A549 (cell line): ENCODE data around the gene IQSEC3. TPM values are rescaled to one million over a fixed set of nuclear protein-coding genes. Genes with fewer than 3 reads are reported as not detected.
"Not testable (repeated sequence)": the region's sequence is repeated elsewhere in the genome, so short reads cannot be mapped to it uniquely, and the experiment has no call there.

ENCODE experiments used
- ATAC-seq, 2 experiments: fragments of 200-7000 bp in 1 of 2; fragments of >200 bp in 1 of 2; cut with Nextera tagmentation in 1 of 2; cut with Tn5 transposase in 1 of 2; 3 replicates each; pipeline versions ENCODE4 v1.8.0 to v1.9.1; 2018 to 2020; ENCODE audit warnings: mild to moderate bottlenecking in 1 of 2, moderate library complexity in 1 of 2
- CTCF ChIA-PET: fragments of 300-600 bp; sonication (Branson Sonifier 250); formaldehyde crosslinking; extraction: SDS; loops from one replicate; lab custom pipeline; 2021; ENCODE audit warnings: antibody characterized with exemption, inconsistent platforms; lab: Yijun Ruan, JAX
- POLR2A ChIA-PET: fragments of 350-600 bp; formaldehyde crosslinking; extraction: SDS; loops from one replicate; lab custom pipeline; 2021; ENCODE audit warnings: antibody characterized with exemption, inconsistent platforms; lab: Yijun Ruan, JAX
- DNase-seq, 2 experiments: peaks; one replicate each; pipeline versions ENCODE4 v3.0.0 to v3.0.0-alpha.2; 2011 to 2016; ENCODE audit warnings: low read depth in 1 of 2, low spot score in 1 of 2
- FAIRE-seq: peaks from 2 replicates; lab custom pipeline; 2011; peaks lifted over from hg19 to GRCh38; lab: Jason Lieb, UNC
- H3K27ac ChIP-seq, 2 experiments: fragments of >200 bp; sonication (Bioruptor Twin); formaldehyde crosslinking; 3 replicates each; pipeline ENCODE4 v1.5.1; 2016 to 2017
- H3K4me1 ChIP-seq: fragments of >200 bp; sonication (Bioruptor Twin); formaldehyde crosslinking; 3 replicates; pipeline ENCODE4 v1.6.1; 2016
- H3K4me2 ChIP-seq: fragments of >200 bp; sonication (Bioruptor Twin); formaldehyde crosslinking; 3 replicates; pipeline ENCODE4 v1.6.1; 2016
- H3K4me3 ChIP-seq: fragments of >200 bp; sonication (Bioruptor Twin); formaldehyde crosslinking; 3 replicates; pipeline ENCODE4 v1.5.1; 2016
- H3K9me3 ChIP-seq: fragments of >200 bp; sonication (Bioruptor Twin); formaldehyde crosslinking; 3 replicates; pipeline ENCODE4 v1.6.1; 2016
- CHD2 ChIP-seq: fragments of 150-350 bp; IDR thresholded peaks from 2 replicates; pipeline ENCODE4 v1.6.1; 2014; ENCODE audit warnings: low read length; ENCODE audit not compliant: partially characterized antibody
- CTCF ChIP-seq: fragments of >200 bp; sonication (Bioruptor Twin); formaldehyde crosslinking; IDR thresholded peaks from 3 replicates; pipeline ENCODE4 v1.5.1; 2016
- E2F6 ChIP-seq: IDR thresholded peaks from 2 replicates; pipeline ENCODE4 v1.6.1; 2012; ENCODE audit warnings: low read depth, borderline replicate concordance
- ELK1 ChIP-seq: fragments of 150-350 bp; IDR thresholded peaks from 2 replicates; pipeline ENCODE4 v1.6.1; 2014; ENCODE audit warnings: low read depth, mild to moderate bottlenecking, low read length
- EP300 ChIP-seq, 2 experiments: fragments of >200 bp; sonication (Bioruptor Twin); formaldehyde crosslinking; IDR thresholded peaks; 2 replicates in 1 of 2; 3 replicates in 1 of 2; pipeline ENCODE4 v1.6.1; 2016 to 2017
- HOXB13 ChIP-seq: fragments of 250-450 bp; sonication (Bioruptor Pico); IDR thresholded peaks from 2 replicates; pipeline ENCODE4 v1.5.0; 2020; ENCODE audit warnings: low read depth, mild to moderate bottlenecking, moderate library complexity
- JUN ChIP-seq, 2 experiments: fragments of >200 bp; sonication (Bioruptor Twin); formaldehyde crosslinking; IDR thresholded peaks; 2 replicates in 1 of 2; 3 replicates in 1 of 2; pipeline ENCODE4 v1.6.1; 2016 to 2017
- MAX ChIP-seq: IDR thresholded peaks from 2 replicates; pipeline ENCODE4 v1.6.1; 2012
- REST ChIP-seq: fragments of 200-600 bp; sonication (generic); IDR thresholded peaks from 2 replicates; pipeline ENCODE4 v1.6.1; 2016; ENCODE audit warnings: antibody characterized with exemption, mild to moderate bottlenecking, moderate library complexity
- RFX5 ChIP-seq: fragments of 450-650 bp; IDR thresholded peaks from 2 replicates; pipeline ENCODE4 v1.7.1; 2014; ENCODE audit warnings: antibody characterized with exemption, mild to moderate bottlenecking, moderate library complexity
- RNF2 ChIP-seq: fragments of 200-600 bp; sonication (generic); IDR thresholded peaks from 2 replicates; pipeline ENCODE4 v1.6.1; 2016; ENCODE audit warnings: low read depth, mild to moderate bottlenecking, antibody characterized with exemption, moderate library complexity, borderline replicate concordance
- TFCP2L1 ChIP-seq: fragments of 250-450 bp; sonication (Bioruptor Pico); IDR thresholded peaks from 2 replicates; pipeline ENCODE4 v1.5.0; 2021; ENCODE audit warnings: mild to moderate bottlenecking
- TP53 ChIP-seq: fragments of 250-450 bp; sonication (Bioruptor Pico); IDR thresholded peaks from 2 replicates; pipeline ENCODE4 v1.5.0; 2021; ENCODE audit warnings: mild to moderate bottlenecking, moderate library complexity
- ZC3H11A ChIP-seq: fragments of 450-650 bp; IDR thresholded peaks from 2 replicates; pipeline ENCODE4 v1.6.1; 2014; ENCODE audit warnings: antibody characterized with exemption, mild to moderate bottlenecking
- ZFP36 ChIP-seq: fragments of 450-650 bp; IDR thresholded peaks from 2 replicates; pipeline ENCODE4 v1.6.1; 2014; ENCODE audit warnings: borderline replicate concordance; ENCODE audit not compliant: partially characterized antibody
- WGBS: methylation state at CpG from one replicate; pipeline ENCODE4 v1.1.6; 2017; ENCODE audit errors: missing lambda C conversion rate; 5-methylcytosine and 5-hydroxymethylcytosine counted together
- polyA plus RNA-seq, 4 experiments: library from polyadenylated mRNA; depleted of rRNA in 3 of 4; stranded (reverse); fragments of >200 nt; fragmentation: RNase III in 1 of 4; extraction: RNeasy Plus Mini Kit Qiagen cat#74134 plus additional on column Dnase treatment in 1 of 4; gene quantifications; 2 replicates in 3 of 4; 3 replicates in 1 of 4; pipeline ENCODE4 v1.2.3, GENCODE V29; 2011 to 2017

The IQSEC3 gene
- polyA plus RNA-seq, 2 of the 4 experiments (the other 2 are of a cell fraction) = not detected

GRCh38 chr12:186006-186625, 119.5 kb downstream of the IQSEC3 start:
- WGBS = 75% methylated on average over 11 of the region's 11 CpGs
- FAIRE-seq = no peak
- POLR2A ChIA-PET = no interaction called here

GRCh38 chr12:187986-188909, 121.7 kb downstream of the IQSEC3 start:
- DNase-seq, H3K4me1 ChIP-seq, FAIRE-seq, H3K9me3 ChIP-seq, POLR2A ChIA-PET: not testable (repeated sequence)
- ATAC-seq = peak; percentile 5 to 21; a peak in 4 of 6 replicates
- Histone ChIP-seq H3K4me2 (peak overlapping the region; percentile 98), H3K4me3 (peak overlapping the region; percentile 56), H3K27ac (peak overlapping the region; percentile 73 to 85; a peak in 5 of 6 replicates)
- 91% methylated on average over 37 of the region's 53 CpGs for WGBS
- CTCF ChIA-PET = interaction anchor here (0.6 to 4.3 kb wide), 20 partner anchors 9 to 103 kb away, joined by 3 to 24 read pairs (median 6); no protein-coding TSS in a partner anchor

More at GRCh38 chr12:186006-186625, 119.5 kb downstream of the IQSEC3 start:
- Histone ChIP-seq H3K4me1 (peaks cover 11% of the 10 kb centered on the region), H3K9me3 (no peaks in the 10 kb centered on the region), H3K4me2 (no peak overlapping the region), H3K27ac (no peak overlapping the region), H3K4me3 (no peak overlapping the region)
- TF ChIP-seq JUN (IDR thresholded peaks at IDR 0.05) (no peak), ELK1 (no peak), REST (no peak), TP53 (CRISPR knock-in tag) (no peak), TFCP2L1 (CRISPR knock-in tag) (no peak), EP300 (IDR thresholded peaks at IDR 0.05) (no peak), CTCF (no peak), HOXB13 (CRISPR knock-in tag) (no peak), ZC3H11A (no peak), ZFP36 (no peak), RNF2 (no peak), E2F6 (no peak), RFX5 (no peak), MAX (no peak), CHD2 (no peak)
- ATAC-seq (no peak), DNase-seq (no peak)
- CTCF ChIA-PET = interaction anchor here (0.6 to 2.1 kb wide), 5 partner anchors 8 to 33 kb away, joined by 3 to 11 read pairs (median 3); no protein-coding TSS in a partner anchor
